ENCODE data around the gene GMNN.

The GMNN gene

DNA sequence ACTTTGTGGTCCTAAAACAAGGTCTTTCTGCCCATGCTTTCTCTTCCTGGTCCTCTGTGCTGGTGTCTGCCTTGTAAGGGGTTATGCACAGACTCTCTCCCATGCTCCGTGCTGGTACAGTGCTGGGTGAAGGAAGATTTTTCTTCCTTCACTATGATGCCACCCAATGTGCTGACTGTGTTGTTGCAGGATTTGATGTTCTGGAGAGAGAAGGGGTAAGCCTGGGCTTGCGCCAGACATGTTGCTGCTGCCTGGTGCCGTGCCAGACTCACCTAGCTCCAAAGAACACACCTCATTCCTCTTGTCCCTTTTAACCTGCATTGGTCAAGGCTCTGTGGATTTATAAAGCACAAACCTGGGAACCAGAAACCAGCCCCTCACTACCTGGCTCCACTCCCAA, 52.4 kb downstream of the GMNN start:
- DNase-seq = no peak
- no peak overlapping the region for H3K18ac ChIP-seq (ENCODE audit: low read length)
- no peak overlapping the region for H2BK120ac ChIP-seq (ENCODE audit: low read depth, low read length)
- no peaks in the 10 kb centered on the region for H3K79me2 ChIP-seq (ENCODE audit: control insufficient read depth, insufficient read depth, low read length)
- no peak overlapping the region for H3K4ac ChIP-seq (ENCODE audit: low read depth, low read length)
- H3K4me3 ChIP-seq (ENCODE audit: low read length) = no peak overlapping the region
- H2BK5ac ChIP-seq (ENCODE audit: low read length) = no peak overlapping the region
- no peak overlapping the region for H4K5ac ChIP-seq (ENCODE audit: low read length)
- no peaks in the 10 kb centered on the region for H3K4me1 ChIP-seq (ENCODE audit: control insufficient read depth, low read depth, low read length)
- peak overlapping the region; percentile 49 for H3K56ac ChIP-seq (ENCODE audit: low read length)
- no peak overlapping the region for H3K27ac ChIP-seq (ENCODE audit: low read depth, low read length)
- no peak overlapping the region for H3K9ac ChIP-seq (ENCODE audit: low read length)
- no peaks in the 10 kb centered on the region for H3K27me3 ChIP-seq (ENCODE audit: insufficient read depth, low read length, poor library complexity)
- no peak overlapping the region for H3K23ac ChIP-seq (ENCODE audit: low read length)
- H2BK15ac ChIP-seq (replicated peaks; ENCODE audit: low read depth) = no peak overlapping the region
- no peak overlapping the region for H4K8ac ChIP-seq (ENCODE audit: low read depth, low read length)
- no peaks in the 10 kb centered on the region for H3K79me1 ChIP-seq (ENCODE audit: low read length)
- H3K4me2 ChIP-seq (ENCODE audit: low read length) = no peak overlapping the region
- no CpG with 5 or more reads among the region's 3 CpGs for WGBS (ENCODE audit: extremely low coverage, insufficient coverage, low lambda C conversion rate)
- H2AK5ac ChIP-seq (ENCODE audit: low read length) = no peak overlapping the region
- H3K36me3 ChIP-seq (ENCODE audit: control insufficient read depth, insufficient read depth, low read length) = no peaks in the 10 kb centered on the region

DNA sequence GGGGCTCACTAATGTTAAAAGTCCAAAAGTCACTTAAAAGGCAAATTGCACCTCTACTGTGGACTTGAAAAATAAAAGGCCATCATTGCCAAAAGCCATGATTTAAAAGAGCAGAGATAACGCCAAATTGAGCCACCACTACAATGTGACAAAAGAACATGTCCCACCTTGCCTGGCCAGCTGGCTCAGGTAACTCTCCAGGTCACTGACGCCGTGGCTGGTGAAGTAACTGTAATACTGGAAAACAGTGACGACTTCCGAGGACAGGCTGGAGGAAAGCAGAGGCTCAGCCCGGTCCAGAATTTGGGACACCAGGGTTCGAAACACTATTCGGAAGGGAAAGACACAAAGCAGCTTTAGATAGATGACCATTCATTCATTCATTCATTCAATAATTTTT, 53.2 kb downstream of the GMNN start:
- WGBS (ENCODE audit: extremely low coverage, insufficient coverage, low lambda C conversion rate) = no CpG with 5 or more reads among the region's 8 CpGs
- no peak overlapping the region for H3K56ac ChIP-seq (ENCODE audit: low read length)
- H3K79me1 ChIP-seq (ENCODE audit: low read length) = no peaks in the 10 kb centered on the region
- H3K9ac ChIP-seq (ENCODE audit: low read length) = no peak overlapping the region
- no peak overlapping the region for H3K18ac ChIP-seq (ENCODE audit: low read length)
- H3K27ac ChIP-seq (ENCODE audit: low read depth, low read length) = no peak overlapping the region
- H2BK15ac ChIP-seq (replicated peaks; ENCODE audit: low read depth) = no peak overlapping the region
- H3K4ac ChIP-seq (ENCODE audit: low read depth, low read length) = no peak overlapping the region
- no peaks in the 10 kb centered on the region for H3K36me3 ChIP-seq (ENCODE audit: control insufficient read depth, insufficient read depth, low read length)
- no peak overlapping the region for H3K4me2 ChIP-seq (ENCODE audit: low read length)
- H3K27me3 ChIP-seq (ENCODE audit: insufficient read depth, low read length, poor library complexity) = no peaks in the 10 kb centered on the region
- no peak overlapping the region for H2BK120ac ChIP-seq (ENCODE audit: low read depth, low read length)
- H4K8ac ChIP-seq (ENCODE audit: low read depth, low read length) = no peak overlapping the region
- no peak overlapping the region for H3K23ac ChIP-seq (ENCODE audit: low read length)
- no peak overlapping the region for H4K5ac ChIP-seq (ENCODE audit: low read length)
- H3K79me2 ChIP-seq (ENCODE audit: control insufficient read depth, insufficient read depth, low read length) = no peaks in the 10 kb centered on the region
- no peak overlapping the region for H2BK5ac ChIP-seq (ENCODE audit: low read length)
- no peaks in the 10 kb centered on the region for H3K4me1 ChIP-seq (ENCODE audit: control insufficient read depth, low read depth, low read length)
- DNase-seq = no peak
- no peak overlapping the region for H2AK5ac ChIP-seq (ENCODE audit: low read length)
- no peak overlapping the region for H3K4me3 ChIP-seq (ENCODE audit: low read length)

DNA sequence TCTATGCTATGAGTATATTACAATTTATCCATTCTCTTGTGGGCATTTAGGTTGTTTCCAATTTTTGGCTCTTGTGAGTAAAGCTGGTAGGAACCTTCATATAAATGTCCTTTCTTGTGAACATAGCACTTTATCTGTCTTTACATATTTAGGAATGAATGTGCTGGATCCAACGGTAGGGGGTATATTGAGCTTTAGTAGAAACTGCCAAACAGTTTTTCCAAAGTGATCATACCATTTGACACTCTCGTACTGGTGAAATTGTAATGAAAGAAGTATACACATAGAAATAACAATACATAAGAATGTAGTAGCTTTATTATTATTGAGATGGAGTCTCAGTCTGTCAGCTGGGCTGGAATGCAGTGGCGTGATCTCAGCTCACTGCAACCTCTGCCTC, 54.9 kb downstream of the GMNN start:
- Histone ChIP-seq H3K4ac (ENCODE audit: low read depth, low read length) (no peak overlapping the region), H2BK15ac (replicated peaks; ENCODE audit: low read depth) (no peak overlapping the region), H4K8ac (ENCODE audit: low read depth, low read length) (no peak overlapping the region), H3K27ac (ENCODE audit: low read depth, low read length) (no peak overlapping the region), H4K5ac (ENCODE audit: low read length) (no peak overlapping the region), H2BK120ac (ENCODE audit: low read depth, low read length) (no peak overlapping the region), H3K4me2 (ENCODE audit: low read length) (no peak overlapping the region), H3K9ac (ENCODE audit: low read length) (no peak overlapping the region), H3K4me1 (ENCODE audit: control insufficient read depth, low read depth, low read length) (no peaks in the 10 kb centered on the region), H3K79me1 (ENCODE audit: low read length) (no peaks in the 10 kb centered on the region), H3K27me3 (ENCODE audit: insufficient read depth, low read length, poor library complexity) (no peaks in the 10 kb centered on the region), H3K4me3 (ENCODE audit: low read length) (no peak overlapping the region), H3K79me2 (ENCODE audit: control insufficient read depth, insufficient read depth, low read length) (no peaks in the 10 kb centered on the region), H2AK5ac (ENCODE audit: low read length) (no peak overlapping the region), H3K18ac (ENCODE audit: low read length) (no peak overlapping the region), H3K36me3 (ENCODE audit: control insufficient read depth, insufficient read depth, low read length) (no peaks in the 10 kb centered on the region), H3K56ac (ENCODE audit: low read length) (no peak overlapping the region), H2BK5ac (ENCODE audit: low read length) (no peak overlapping the region), H3K23ac (ENCODE audit: low read length) (no peak overlapping the region)
- WGBS (ENCODE audit: extremely low coverage, insufficient coverage, low lambda C conversion rate) = no CpG with 5 or more reads among the region's 3 CpGs
- DNase-seq = no peak

DNA sequence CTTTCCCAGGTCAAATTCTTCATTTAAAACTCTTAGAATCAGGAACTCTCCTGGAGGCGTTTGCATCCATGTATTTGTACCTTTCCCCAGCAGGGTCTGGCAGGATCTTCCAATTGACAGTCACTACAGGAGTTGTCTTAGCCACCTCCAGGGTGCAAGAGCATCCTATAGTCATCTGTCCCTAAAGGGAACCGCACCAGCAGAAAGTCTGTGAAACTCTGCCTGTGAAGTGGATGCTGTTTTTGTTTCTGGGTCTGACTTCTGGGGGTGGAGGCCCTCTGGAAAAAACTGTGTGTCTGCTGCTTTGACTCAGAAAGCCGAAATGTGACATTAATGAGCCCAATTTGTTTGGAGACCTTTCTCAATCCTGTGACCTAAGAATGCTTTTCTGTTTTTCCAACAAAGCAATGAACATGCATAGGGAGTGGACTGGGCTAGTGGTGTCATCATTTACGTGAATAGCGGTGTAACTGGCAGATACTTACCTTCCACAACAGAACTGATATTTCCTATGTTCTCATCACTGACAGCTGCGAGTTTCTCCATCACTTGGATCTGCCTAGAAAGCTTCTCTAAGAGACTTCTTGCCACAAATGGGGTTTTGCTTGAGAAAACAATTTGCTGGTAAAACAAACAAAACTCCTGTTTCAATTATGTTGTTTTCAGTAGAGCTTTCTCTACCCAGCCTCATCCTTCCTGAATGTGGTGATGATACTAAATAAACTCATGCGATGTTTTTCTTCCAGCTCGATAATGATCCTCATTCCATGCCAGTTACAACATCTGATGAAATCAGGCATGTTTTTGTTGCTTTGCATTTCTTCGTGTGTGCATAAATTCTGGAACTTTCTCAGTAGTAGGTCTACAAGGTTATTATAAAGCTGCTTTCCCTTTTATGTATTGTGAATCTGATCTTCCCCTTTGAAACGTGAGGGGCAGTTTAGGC, 57.3 kb downstream of the GMNN start:
- Histone ChIP-seq H3K36me3 (ENCODE audit: control insufficient read depth, insufficient read depth, low read length) (no peaks in the 10 kb centered on the region), H3K79me2 (ENCODE audit: control insufficient read depth, insufficient read depth, low read length) (no peaks in the 10 kb centered on the region), H3K4ac (ENCODE audit: low read depth, low read length) (no peak overlapping the region), H2AK5ac (ENCODE audit: low read length) (no peak overlapping the region), H3K23ac (ENCODE audit: low read length) (no peak overlapping the region), H2BK120ac (ENCODE audit: low read depth, low read length) (no peak overlapping the region), H3K9ac (ENCODE audit: low read length) (no peak overlapping the region), H3K4me1 (ENCODE audit: control insufficient read depth, low read depth, low read length) (no peaks in the 10 kb centered on the region), H4K8ac (ENCODE audit: low read depth, low read length) (no peak overlapping the region), H2BK5ac (ENCODE audit: low read length) (no peak overlapping the region), H3K4me3 (ENCODE audit: low read length) (no peak overlapping the region), H3K79me1 (ENCODE audit: low read length) (no peaks in the 10 kb centered on the region), H3K18ac (ENCODE audit: low read length) (no peak overlapping the region), H3K56ac (ENCODE audit: low read length) (no peak overlapping the region), H3K4me2 (ENCODE audit: low read length) (no peak overlapping the region), H2BK15ac (replicated peaks; ENCODE audit: low read depth) (no peak overlapping the region), H3K27me3 (ENCODE audit: insufficient read depth, low read length, poor library complexity) (no peaks in the 10 kb centered on the region), H3K27ac (ENCODE audit: low read depth, low read length) (no peak overlapping the region), H4K5ac (ENCODE audit: low read length) (no peak overlapping the region)
- WGBS (ENCODE audit: extremely low coverage, insufficient coverage, low lambda C conversion rate) = no CpG with 5 or more reads among the region's 10 CpGs
- no peak for DNase-seq

DNA sequence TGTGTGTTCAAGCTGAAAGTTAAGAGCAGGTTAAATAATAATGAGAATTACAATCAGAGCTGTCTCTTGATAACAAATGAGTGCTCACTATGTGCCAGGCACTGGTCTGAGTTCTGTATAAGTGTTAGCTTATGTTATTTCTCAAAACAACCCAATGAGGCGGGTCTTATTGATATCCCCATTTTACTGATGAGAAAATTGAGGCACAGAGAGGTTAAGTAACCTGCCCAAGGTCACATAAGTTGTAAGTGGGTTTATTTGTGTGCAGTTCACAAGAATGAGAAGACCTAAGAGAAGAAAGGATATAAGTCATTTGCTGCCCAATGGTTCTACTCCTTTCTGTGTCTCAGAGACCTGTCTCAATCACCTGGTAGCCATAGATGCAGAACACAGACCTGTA, 58.1 kb downstream of the GMNN start:
- Histone ChIP-seq H3K27me3 (ENCODE audit: insufficient read depth, low read length, poor library complexity) (no peaks in the 10 kb centered on the region), H2BK15ac (replicated peaks; ENCODE audit: low read depth) (no peak overlapping the region), H2AK5ac (ENCODE audit: low read length) (no peak overlapping the region), H4K8ac (ENCODE audit: low read depth, low read length) (no peak overlapping the region), H3K18ac (ENCODE audit: low read length) (no peak overlapping the region), H3K4me3 (ENCODE audit: low read length) (no peak overlapping the region), H3K79me1 (ENCODE audit: low read length) (no peaks in the 10 kb centered on the region), H3K23ac (ENCODE audit: low read length) (no peak overlapping the region), H3K4me2 (ENCODE audit: low read length) (no peak overlapping the region), H3K4me1 (ENCODE audit: control insufficient read depth, low read depth, low read length) (no peaks in the 10 kb centered on the region), H3K36me3 (ENCODE audit: control insufficient read depth, insufficient read depth, low read length) (no peaks in the 10 kb centered on the region), H4K5ac (ENCODE audit: low read length) (no peak overlapping the region), H3K27ac (ENCODE audit: low read depth, low read length) (no peak overlapping the region), H3K9ac (ENCODE audit: low read length) (no peak overlapping the region), H3K56ac (ENCODE audit: low read length) (no peak overlapping the region), H2BK5ac (ENCODE audit: low read length) (no peak overlapping the region), H2BK120ac (ENCODE audit: low read depth, low read length) (no peak overlapping the region), H3K4ac (ENCODE audit: low read depth, low read length) (no peak overlapping the region), H3K79me2 (ENCODE audit: control insufficient read depth, insufficient read depth, low read length) (no peaks in the 10 kb centered on the region)
- DNase-seq = no peak
- WGBS (ENCODE audit: extremely low coverage, insufficient coverage, low lambda C conversion rate) = no CpG with 5 or more reads among the region's 1 CpG

All from mesendoderm (in vitro differentiated cells).